Measurements from ENCODE around the gene TMEM139.

- no peak for TF ChIP-seq ZNF384 (IDR thresholded peaks at IDR 0.05)
- no peak for TF ChIP-seq TARDBP (IDR thresholded peaks at IDR 0.05)
- TF ChIP-seq SP1 (IDR thresholded peaks at IDR 0.05) = no peak
- TF ChIP-seq NFRKB (IDR thresholded peaks at IDR 0.05) = no peak
- no peak for TF ChIP-seq SUZ12 (IDR thresholded peaks at IDR 0.05)
- no peak for TF ChIP-seq ELF4 (IDR thresholded peaks at IDR 0.05)
- no peak for TF ChIP-seq LEF1 (IDR thresholded peaks at IDR 0.05; ENCODE audit: borderline replicate concordance)
- no peak for TF ChIP-seq BHLHE40 (IDR thresholded peaks at IDR 0.05; ENCODE audit: borderline replicate concordance)
- TF ChIP-seq HDGF (IDR thresholded peaks at IDR 0.05; ENCODE audit: borderline replicate concordance) = no peak
- no peak for TF ChIP-seq FOXM1 (IDR thresholded peaks at IDR 0.05; ENCODE audit: borderline replicate concordance)
- TF ChIP-seq L3MBTL2 (conservative IDR thresholded peaks at IDR 0.05) = no peak
- no peak for TF ChIP-seq FOXK2 (IDR thresholded peaks at IDR 0.05)
Observed at GRCh38 chr7:143295870-143296269, 11.1 kb downstream of the TMEM139 start.
